ENCODE measurements around the gene DDX51. TPM values are rescaled to one million over a fixed set of nuclear protein-coding genes. Genes with fewer than 3 reads are reported as not detected.
"Not testable (repeated sequence)": the region's sequence is repeated elsewhere in the genome, so short reads cannot be mapped to it uniquely, and the experiment has no call there.

The DDX51 gene
- total RNA-seq, 1 donor from 2014 or later: 55.5 TPM

GRCh38 chr12:132149526-132149925 lies 5.4 kb upstream of the DDX51 start:
- H3K4me1 Mint-ChIP-seq: peaks cover 14% of the 10 kb centered on the region
- DNase-seq; H3K27me3 Mint-ChIP-seq; H3K27ac Mint-ChIP-seq; H3K9me3 Mint-ChIP-seq; intact Hi-C loops (cut with micrococcal nuclease); H3K4me3 Mint-ChIP-seq: not testable (repeated sequence)
- H3K36me3 Mint-ChIP-seq (ENCODE audit: low read depth): peaks cover 13% of the 10 kb centered on the region

- intact Hi-C loops (cut with micrococcal nuclease): no loop called here
- H3K4me1 Mint-ChIP-seq: peaks cover 15% of the 10 kb centered on the region
- H3K4me3 Mint-ChIP-seq: no peak overlapping the region
- peaks cover 16% of the 10 kb centered on the region for H3K36me3 Mint-ChIP-seq (ENCODE audit: low read depth)
- no peak for DNase-seq
- peaks cover 2% of the 10 kb centered on the region for H3K27me3 Mint-ChIP-seq
- no peak overlapping the region for H3K27ac Mint-ChIP-seq
- H3K9me3 Mint-ChIP-seq: no peaks in the 10 kb centered on the region
These were observed 4.4 kb upstream of the DDX51 start for GRCh38 chr12:132148368-132149045.

GRCh38 chr12:132147423-132148367 lies 3.6 kb upstream of the DDX51 start:
- Mint-ChIP-seq H3K27me3 (peaks cover 2% of the 10 kb centered on the region), H3K36me3 (ENCODE audit: low read depth) (peaks cover 19% of the 10 kb centered on the region), H3K9me3 (no peaks in the 10 kb centered on the region), H3K4me1 (peaks cover 20% of the 10 kb centered on the region), H3K4me3 (no peak overlapping the region), H3K27ac (no peak overlapping the region)
- DNase-seq: no peak
- intact Hi-C loops (cut with micrococcal nuclease): no loop called here

DNA sequence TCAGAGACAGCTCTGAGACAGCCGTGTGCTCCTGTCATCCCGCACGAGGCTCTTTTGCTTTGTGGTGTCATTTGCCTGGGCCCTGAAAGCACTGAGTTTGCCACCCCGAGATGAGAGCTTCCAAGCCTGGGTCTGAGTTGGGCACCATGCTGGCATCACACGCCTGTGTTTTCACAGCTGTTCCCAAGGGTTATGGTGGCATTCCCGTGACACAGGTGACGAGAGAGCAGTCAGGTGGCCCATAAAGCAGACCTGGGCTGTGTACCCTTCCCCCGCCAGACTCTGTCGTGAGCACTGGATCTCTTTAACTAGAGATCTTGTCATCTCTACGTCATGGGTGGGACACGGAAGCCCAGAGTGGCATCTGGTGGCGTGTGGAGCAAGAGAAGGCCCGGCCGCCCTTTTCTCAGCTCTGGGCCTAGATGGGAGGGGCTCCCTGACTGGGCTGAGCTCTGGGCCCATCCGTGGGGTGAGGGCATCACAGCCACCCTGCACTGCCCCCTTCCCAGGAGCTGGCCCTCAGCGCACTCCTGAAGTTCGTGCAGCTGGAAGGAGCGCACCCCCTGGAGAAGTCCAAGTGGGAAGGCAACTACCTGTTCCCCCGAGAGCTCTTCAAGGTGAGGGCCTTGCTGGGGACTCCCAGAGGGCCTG lies 2.8 kb upstream of the DDX51 start:
- no peak for DNase-seq
- no peak overlapping the region for H3K4me3 Mint-ChIP-seq
- peaks cover 2% of the 10 kb centered on the region for H3K27me3 Mint-ChIP-seq
- peak overlapping the region; percentile 66 for H3K27ac Mint-ChIP-seq
- H3K4me1 Mint-ChIP-seq: peaks cover 21% of the 10 kb centered on the region
- H3K36me3 Mint-ChIP-seq (ENCODE audit: low read depth): peaks cover 19% of the 10 kb centered on the region
- intact Hi-C loops (cut with micrococcal nuclease): no loop called here
- H3K9me3 Mint-ChIP-seq: no peaks in the 10 kb centered on the region

GRCh38 chr12:132146098-132146497 lies 2.0 kb upstream of the DDX51 start:
- DNase-seq: no peak
- H3K4me1 Mint-ChIP-seq: peaks cover 21% of the 10 kb centered on the region
- peaks cover 2% of the 10 kb centered on the region for H3K27me3 Mint-ChIP-seq
- H3K36me3 Mint-ChIP-seq (ENCODE audit: low read depth): peaks cover 23% of the 10 kb centered on the region
- no peaks in the 10 kb centered on the region for H3K9me3 Mint-ChIP-seq
- H3K4me3 Mint-ChIP-seq: peak overlapping the region; percentile 92
- intact Hi-C loops (cut with micrococcal nuclease): no loop called here
- peak overlapping the region; percentile 66 for H3K27ac Mint-ChIP-seq

DNA sequence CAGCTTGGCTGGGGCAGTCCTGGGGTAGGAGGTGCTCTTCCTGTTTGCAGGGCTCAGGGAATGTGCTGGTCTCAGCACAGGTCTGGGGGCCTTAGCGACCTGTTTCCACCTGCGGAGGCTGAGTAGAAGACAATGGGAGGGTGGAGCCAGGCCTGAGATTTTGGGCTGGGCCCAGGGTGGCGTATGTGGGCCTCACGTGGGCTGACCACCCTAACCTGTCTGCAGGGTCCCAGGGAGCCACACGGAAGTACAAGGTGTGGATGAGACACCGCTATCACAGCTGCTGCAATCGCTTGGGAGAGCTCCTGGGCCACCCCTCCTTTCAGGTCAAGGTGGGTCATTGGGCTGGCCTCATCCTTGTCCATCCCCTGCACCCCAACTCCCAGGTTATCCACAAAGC lies 1.2 kb upstream of the DDX51 start:
- no peak for DNase-seq
- Mint-ChIP-seq H3K4me1 (peaks cover 21% of the 10 kb centered on the region), H3K27me3 (peaks cover 2% of the 10 kb centered on the region), H3K36me3 (ENCODE audit: low read depth) (peaks cover 28% of the 10 kb centered on the region), H3K4me3 (peak overlapping the region; percentile 92), H3K27ac (peak overlapping the region; percentile 85), H3K9me3 (no peaks in the 10 kb centered on the region)
- intact Hi-C loops (cut with micrococcal nuclease): no loop called here

DNA sequence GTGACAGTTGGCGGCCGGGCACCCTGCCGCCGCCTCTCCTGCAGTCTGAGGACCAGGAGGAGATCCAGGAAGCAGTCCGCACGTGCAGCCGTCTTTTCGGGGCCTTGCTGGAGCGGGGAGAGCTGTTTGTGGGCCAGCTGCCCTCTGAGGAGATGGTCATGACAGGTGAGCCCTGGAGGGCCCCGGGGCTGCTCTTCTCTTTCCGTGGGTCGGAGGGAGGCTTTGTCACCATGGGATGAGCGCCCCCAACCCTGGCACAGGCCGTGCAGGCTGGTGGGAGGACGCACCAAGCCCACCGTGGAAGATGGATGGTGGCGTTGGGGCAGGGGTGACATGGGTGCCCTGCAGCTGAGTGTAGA lies 670 bp upstream of the DDX51 start:
- peak overlapping the region; percentile 85 for H3K27ac Mint-ChIP-seq
- peaks cover 31% of the 10 kb centered on the region for H3K36me3 Mint-ChIP-seq (ENCODE audit: low read depth)
- DNase-seq: peak; percentile 71
- peaks cover 2% of the 10 kb centered on the region for H3K27me3 Mint-ChIP-seq
- no peaks in the 10 kb centered on the region for H3K9me3 Mint-ChIP-seq
- intact Hi-C loops (cut with micrococcal nuclease): loop anchor here (1.0 kb wide), 1 partner anchor 60 kb away; no protein-coding TSS in a partner anchor
- H3K4me3 Mint-ChIP-seq: peak overlapping the region; percentile 92
- H3K4me1 Mint-ChIP-seq: peaks cover 21% of the 10 kb centered on the region

- no peaks in the 10 kb centered on the region for H3K9me3 Mint-ChIP-seq
- intact Hi-C loops (cut with micrococcal nuclease): loop anchor here (1.0 kb wide), 1 partner anchor 59 kb away; no protein-coding TSS in a partner anchor
- peaks cover 35% of the 10 kb centered on the region for H3K36me3 Mint-ChIP-seq (ENCODE audit: low read depth)
- peaks cover 21% of the 10 kb centered on the region for H3K4me1 Mint-ChIP-seq
- peak; percentile 80 for DNase-seq
- peak overlapping the region; percentile 79 for H3K27ac Mint-ChIP-seq
- H3K4me3 Mint-ChIP-seq: peak overlapping the region; percentile 86
- H3K27me3 Mint-ChIP-seq: peaks cover 2% of the 10 kb centered on the region
These were observed 615 bp downstream of the DDX51 start for GRCh38 chr12:132143336-132144071.

- Mint-ChIP-seq H3K36me3 (ENCODE audit: low read depth) (peaks cover 35% of the 10 kb centered on the region), H3K4me3 (peak overlapping the region; percentile 86), H3K27ac (peak overlapping the region; percentile 79), H3K4me1 (peaks cover 22% of the 10 kb centered on the region), H3K9me3 (no peaks in the 10 kb centered on the region), H3K27me3 (peaks cover 2% of the 10 kb centered on the region)
- intact Hi-C loops (cut with micrococcal nuclease): no loop called here
- DNase-seq: no peak
These were observed 1.3 kb downstream of the DDX51 start for GRCh38 chr12:132142679-132143335.

- no peak for DNase-seq
- Mint-ChIP-seq H3K4me1 (peaks cover 22% of the 10 kb centered on the region), H3K36me3 (ENCODE audit: low read depth) (peaks cover 40% of the 10 kb centered on the region), H3K4me3 (peak overlapping the region; percentile 86), H3K27me3 (peaks cover 2% of the 10 kb centered on the region), H3K9me3 (no peaks in the 10 kb centered on the region), H3K27ac (peak overlapping the region; percentile 58)
- intact Hi-C loops (cut with micrococcal nuclease): no loop called here
These were observed 2.0 kb downstream of the DDX51 start for GRCh38 chr12:132141976-132142678.

DNA sequence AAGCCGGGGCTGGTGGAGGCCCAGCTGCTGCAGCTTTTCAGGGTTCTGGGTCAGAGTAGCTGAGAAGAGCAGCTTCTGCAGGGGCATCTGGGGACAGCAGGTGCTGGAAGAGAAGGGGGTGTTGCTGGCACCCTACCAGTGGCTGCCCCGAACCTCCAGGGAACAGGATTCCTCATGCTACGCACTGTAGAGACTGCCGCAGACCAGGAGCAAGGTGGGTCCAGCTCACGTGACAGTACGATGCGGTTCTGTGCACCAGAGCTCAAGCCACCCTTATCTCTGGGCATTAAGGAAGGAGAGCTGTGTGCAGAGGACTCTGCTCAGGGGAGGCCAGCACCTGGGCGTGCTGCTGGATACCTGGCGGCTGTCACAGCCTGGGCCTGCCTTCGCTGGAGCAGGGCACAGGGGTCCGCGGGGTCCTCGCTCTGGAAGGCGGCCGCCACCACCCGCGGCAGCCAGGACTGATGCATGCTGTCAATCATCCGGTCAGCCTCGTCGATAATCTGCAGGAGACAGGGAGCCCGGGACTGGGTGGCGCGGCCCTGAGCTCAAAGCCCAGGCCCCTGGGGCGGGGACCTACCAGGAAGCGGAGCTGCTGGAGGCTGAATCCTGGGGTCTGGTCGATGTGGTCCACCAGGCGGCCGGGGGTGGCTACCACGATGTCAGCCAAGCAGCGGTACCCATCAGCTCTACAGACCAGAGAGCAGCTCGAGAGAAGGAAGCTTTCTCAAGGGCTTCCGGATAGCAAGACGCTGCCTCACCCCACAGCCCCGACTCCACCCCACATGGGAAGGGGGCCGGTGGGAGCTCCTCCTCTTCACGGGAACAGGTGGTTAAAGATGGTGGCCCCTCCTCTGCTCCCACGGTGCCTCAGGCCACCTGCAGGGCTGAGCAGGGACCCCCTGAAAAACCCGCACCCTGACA lies 2.9 kb downstream of the DDX51 start:
- Mint-ChIP-seq H3K36me3 (ENCODE audit: low read depth) (peaks cover 42% of the 10 kb centered on the region), H3K27me3 (peaks cover 2% of the 10 kb centered on the region), H3K9me3 (no peaks in the 10 kb centered on the region), H3K27ac (no peak overlapping the region), H3K4me1 (peaks cover 19% of the 10 kb centered on the region), H3K4me3 (no peak overlapping the region)
- intact Hi-C loops (cut with micrococcal nuclease): no loop called here
- no peak for DNase-seq

GRCh38 chr12:132140501-132140900 lies 3.6 kb downstream of the DDX51 start:
- DNase-seq: no peak
- Mint-ChIP-seq H3K36me3 (ENCODE audit: low read depth) (peaks cover 39% of the 10 kb centered on the region), H3K4me1 (peaks cover 12% of the 10 kb centered on the region), H3K27me3 (peaks cover 2% of the 10 kb centered on the region), H3K27ac (no peak overlapping the region), H3K9me3 (no peaks in the 10 kb centered on the region), H3K4me3 (no peak overlapping the region)
- intact Hi-C loops (cut with micrococcal nuclease): no loop called here

Measured in activated CD4-positive, alpha-beta T cell treated with anti-CD3 and anti-CD28 coated beads, Interleukin-2, amount 10 ng/mL, durations not matched to agents 24 days and 14 days (primary cell).